Smooth muscle cell (in vitro differentiated cells): ENCODE measurements around the gene PARP6. TPM values are rescaled to one million over a fixed set of nuclear protein-coding genes. Genes with fewer than 3 reads are reported as not detected.

Source experiments
- DNase-seq: peaks from one replicate; lab custom pipeline; 2025; ENCODE audit not compliant: unreplicated experiment; lab: John Stamatoyannopoulos, UW
- H2AFZ ChIP-seq: fragments of 200-600 bp; sonication (generic); 2 replicates; pipeline ENCODE4 v1.6.0; 2016; ENCODE audit warnings: antibody characterized with exemption, low read depth, mild to moderate bottlenecking
- H3F3A ChIP-seq: fragments of 200-600 bp; sonication (generic); 2 replicates; pipeline ENCODE4 v1.6.0; 2017; ENCODE audit warnings: antibody characterized with exemption, low read depth
- H3K27ac ChIP-seq: fragments of 200-600 bp; sonication (generic); 2 replicates; pipeline ENCODE4 v1.5.1; 2016; ENCODE audit warnings: low read depth, mild to moderate bottlenecking
- H3K27me3 ChIP-seq: fragments of 200-600 bp; sonication (generic); 2 replicates; pipeline ENCODE4 v1.6.1; 2016; ENCODE audit warnings: low read depth, mild to moderate bottlenecking
- H3K36me3 ChIP-seq: fragments of 200-600 bp; sonication (generic); 2 replicates; pipeline ENCODE4 v1.5.1; 2016; ENCODE audit warnings: low read depth
- H3K4me1 ChIP-seq: fragments of 200-600 bp; sonication (generic); 2 replicates; pipeline ENCODE4 v1.5.1; 2016; ENCODE audit warnings: low read depth
- H3K4me2 ChIP-seq: fragments of 200-600 bp; sonication (generic); 2 replicates; pipeline ENCODE4 v1.6.0; 2016; ENCODE audit warnings: mild to moderate bottlenecking
- H3K4me3 ChIP-seq: fragments of 200-600 bp; sonication (generic); 2 replicates; pipeline ENCODE4 v1.5.1; 2016; ENCODE audit warnings: mild to moderate bottlenecking
- H3K79me2 ChIP-seq: fragments of 200-600 bp; sonication (generic); 2 replicates; pipeline ENCODE4 v1.6.0; 2016; ENCODE audit warnings: low read depth, mild to moderate bottlenecking
- H3K9ac ChIP-seq: fragments of 200-600 bp; sonication (generic); 2 replicates; pipeline ENCODE4 v1.6.0; 2016; ENCODE audit warnings: low read depth
- H3K9me3 ChIP-seq: fragments of 200-600 bp; sonication (generic); replicated peaks from 2 replicates; pipeline ENCODE4 v1.5.1; 2016; ENCODE audit warnings: low read depth
- H4K20me1 ChIP-seq: fragments of 200-600 bp; sonication (generic); 2 replicates; pipeline ENCODE4 v1.6.0; 2016; ENCODE audit warnings: low read depth
- CTCF ChIP-seq: fragments of 200-600 bp; sonication (generic); IDR thresholded peaks from 2 replicates; pipeline ENCODE4 v1.5.1; 2017; ENCODE audit warnings: borderline replicate concordance, mild to moderate bottlenecking, antibody characterized with exemption; ENCODE audit not compliant: insufficient read depth, poor library complexity, severe bottlenecking
- WGBS: methylation state at CpG from one replicate; pipeline ENCODE4 v1.1.7; 2016; ENCODE audit warnings: low lambda C conversion rate; 5-methylcytosine and 5-hydroxymethylcytosine counted together
- polyA plus RNA-seq: library from polyadenylated mRNA; unstranded; fragments of >200 nt; fragmentation: Nextera tagmentation; extraction: Ambion mirVana; gene quantifications from 2 replicates; pipeline ENCODE4 v1.2.1, GENCODE V29; 2016
- total RNA-seq: library from RNA; depleted of rRNA; stranded (reverse); fragments of >200 nt; gene quantifications from 2 replicates; pipeline ENCODE4 v1.2.3, GENCODE V29; 2014

Gene PARP6
- total and polyA plus RNA-seq, 2 experiments from 2014 or later = 29.2 to 40.3 TPM

DNA sequence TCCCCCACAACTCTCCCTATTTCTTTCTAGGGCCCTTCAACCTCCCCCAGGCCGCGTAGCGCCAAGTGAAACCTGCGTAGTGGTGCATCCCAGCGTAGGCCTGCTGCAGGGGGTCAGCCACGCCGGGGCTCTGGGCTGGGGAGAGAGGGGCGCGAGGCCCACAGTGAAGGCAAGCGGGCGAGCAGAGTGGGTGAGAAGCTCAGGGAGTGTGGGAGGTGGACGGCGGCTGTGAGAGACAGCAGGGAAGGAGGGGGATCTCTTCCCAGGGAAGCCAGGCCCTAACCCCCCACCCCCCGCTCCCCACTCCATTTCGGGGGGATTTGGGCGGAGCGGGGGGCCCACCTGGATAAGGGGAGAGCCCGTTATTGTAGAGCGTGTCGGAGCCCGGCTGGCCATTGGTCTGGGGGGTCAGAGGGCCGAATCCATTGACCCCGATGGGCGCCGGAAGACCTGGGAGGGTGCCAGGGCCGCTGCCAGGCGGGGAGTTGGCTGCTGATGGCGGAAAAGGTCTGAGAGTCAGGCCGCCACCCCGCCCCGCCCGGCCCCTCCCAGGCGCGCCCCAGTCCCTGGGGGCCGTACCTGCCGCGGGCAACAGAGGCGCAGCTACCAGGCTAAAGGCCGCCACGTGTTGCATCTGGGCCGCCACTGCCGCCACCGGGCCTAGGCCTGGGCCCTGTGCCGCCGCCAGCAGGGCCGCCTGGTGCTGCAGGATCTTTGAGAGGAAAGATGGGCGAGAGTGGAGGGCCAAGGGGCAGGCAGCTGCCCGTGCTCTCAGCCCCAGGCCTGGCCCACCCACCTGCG lies 16.6 kb upstream of the PARP6 start:
- Histone ChIP-seq H3K27ac (no peak overlapping the region), H3K36me3 (no peaks in the 10 kb centered on the region), H3K27me3 (no peaks in the 10 kb centered on the region), H3K9ac (no peak overlapping the region), H3K4me2 (no peak overlapping the region), H3K4me3 (no peak overlapping the region), H3K9me3 (no peaks in the 10 kb centered on the region), H4K20me1 (no peaks in the 10 kb centered on the region), H2AFZ (no peak overlapping the region), H3F3A (no peaks in the 10 kb centered on the region), H3K79me2 (no peaks in the 10 kb centered on the region), H3K4me1 (no peaks in the 10 kb centered on the region)
- 96% methylated on average over 41 of the region's 49 CpGs for WGBS
- DNase-seq = no peak
- TF ChIP-seq CTCF = no peak

GRCh38 chr15:72285927-72286516 lies 13.7 kb upstream of the PARP6 start:
- H3K9ac ChIP-seq = no peak overlapping the region
- no peaks in the 10 kb centered on the region for H3F3A ChIP-seq
- no peak overlapping the region for H3K4me2 ChIP-seq
- H3K4me3 ChIP-seq = no peak overlapping the region
- peak; percentile 53 for TF ChIP-seq CTCF
- no peak for DNase-seq
- no peaks in the 10 kb centered on the region for H3K27me3 ChIP-seq
- H3K27ac ChIP-seq = no peak overlapping the region
- H4K20me1 ChIP-seq = no peaks in the 10 kb centered on the region
- WGBS = 52% methylated on average over 10 of the region's 10 CpGs
- no peaks in the 10 kb centered on the region for H3K9me3 ChIP-seq
- no peaks in the 10 kb centered on the region for H3K79me2 ChIP-seq
- H3K36me3 ChIP-seq = no peaks in the 10 kb centered on the region
- H2AFZ ChIP-seq = no peak overlapping the region
- H3K4me1 ChIP-seq = no peaks in the 10 kb centered on the region

- no peak overlapping the region for H3K4me3 ChIP-seq
- no peak for TF ChIP-seq CTCF
- no peaks in the 10 kb centered on the region for H3F3A ChIP-seq
- H3K9ac ChIP-seq = no peak overlapping the region
- H3K4me1 ChIP-seq = no peaks in the 10 kb centered on the region
- no peaks in the 10 kb centered on the region for H3K9me3 ChIP-seq
- H2AFZ ChIP-seq = no peak overlapping the region
- H4K20me1 ChIP-seq = no peaks in the 10 kb centered on the region
- H3K27me3 ChIP-seq = no peaks in the 10 kb centered on the region
- no peaks in the 10 kb centered on the region for H3K36me3 ChIP-seq
- WGBS = 39% methylated on average over 3 of the region's 3 CpGs
- no peak overlapping the region for H3K27ac ChIP-seq
- no peaks in the 10 kb centered on the region for H3K79me2 ChIP-seq
- no peak for DNase-seq
- H3K4me2 ChIP-seq = no peak overlapping the region
Measured at GRCh38 chr15:72285402-72285801, 13.0 kb upstream of the PARP6 start.
